Pericardium fibroblast (primary cell): ENCODE measurements around the gene LYG2. TPM values are rescaled to one million over a fixed set of nuclear protein-coding genes. Genes with fewer than 3 reads are reported as not detected.

Experiments used
- total RNA-seq: library from RNA; depleted of rRNA; stranded (reverse); fragments of >200 nt; gene quantifications from 2 replicates; pipeline ENCODE4 v1.2.3, GENCODE V29; 2015

Gene LYG2
- not detected in 2 replicates for total RNA-seq

GRCh38 chr2:99255491-99256318 lies at the start of gene LYG2:
TSS of gene LYG2 (minus strand) at chr2:99255666. CDS start at chr2:99254260, 1,406 bp downstream.

GRCh38 chr2:99301097-99301496 lies 45.6 kb upstream of the LYG2 start, which contains the start of gene LYG1:
TSS of gene LYG1 (minus strand) at chr2:99301197. CDS start at chr2:99295670, 5,527 bp downstream.

Other genes starting within 250 kb of the LYG2 start
- not detected in 2 replicates for gene C2orf15, start 114.0 kb downstream of the LYG2 start, total RNA-seq
- gene TSGA10, start 100.7 kb downstream of the LYG2 start, total RNA-seq: 1.1 and 2.5 TPM in 2 replicates
- 5.5 and 10.6 TPM in 2 replicates for gene LIPT1, start 100.7 kb downstream of the LYG2 start, total RNA-seq
- 17.3 and 28.0 TPM in 2 replicates for gene MITD1, start 74.6 kb downstream of the LYG2 start, total RNA-seq
- gene MRPL30, start 74.5 kb downstream of the LYG2 start, total RNA-seq: 22.4 and 22.6 TPM in 2 replicates
- gene LYG1, start 45.5 kb upstream of the LYG2 start, total RNA-seq: 1.3 TPM in 1 of 2 replicates, not detected in the other
- 31.1 and 56.2 TPM in 2 replicates for gene TXNDC9, start 80.7 kb upstream of the LYG2 start, total RNA-seq
- gene EIF5B, start 81.7 kb upstream of the LYG2 start, total RNA-seq: 18.9 and 23.9 TPM in 2 replicates
- 13.1 and 18.8 TPM in 2 replicates for gene REV1, start 234.4 kb upstream of the LYG2 start, total RNA-seq